HG02938 (cell line): ENCODE measurements around the gene BABAM2.

Source experiments
- ATAC-seq: cut with Tn5 transposase; IDR thresholded peaks from one replicate; pipeline ENCODE4 v1.9.1; 2021; ENCODE audit warnings: mild to moderate bottlenecking, moderate library complexity; ENCODE audit not compliant: unreplicated experiment

The BABAM2 gene

GRCh38 chr2:28058791-28059190 is 168.3 kb downstream of the BABAM2 start:
- ATAC-seq, result no peak

- no peak for ATAC-seq
Measured at GRCh38 chr2:28062867-28063266, 172.3 kb downstream of the BABAM2 start.

- ATAC-seq, result no peak
Measured at GRCh38 chr2:28063492-28063962, 173.0 kb downstream of the BABAM2 start.

- no peak for ATAC-seq
Measured at GRCh38 chr2:28067602-28068001, 177.1 kb downstream of the BABAM2 start.

GRCh38 chr2:28068088-28068487 is 177.6 kb downstream of the BABAM2 start:
- no peak for ATAC-seq

- ATAC-seq, result no peak
Measured at GRCh38 chr2:28068527-28068926, 178.0 kb downstream of the BABAM2 start.

GRCh38 chr2:28071221-28071620 is 180.7 kb downstream of the BABAM2 start:
- no peak for ATAC-seq

- no peak for ATAC-seq
Measured at GRCh38 chr2:28074137-28074536, 183.6 kb downstream of the BABAM2 start.

- no peak for ATAC-seq
Measured at GRCh38 chr2:28080911-28081310, 190.4 kb downstream of the BABAM2 start.

- ATAC-seq, result no peak
Measured at GRCh38 chr2:28082131-28082530, 191.6 kb downstream of the BABAM2 start.

GRCh38 chr2:28083476-28083875 is 192.9 kb downstream of the BABAM2 start:
- no peak for ATAC-seq

- no peak for ATAC-seq
Measured at GRCh38 chr2:28084564-28084963, 194.0 kb downstream of the BABAM2 start.

GRCh38 chr2:28085201-28085600 is 194.7 kb downstream of the BABAM2 start:
- no peak for ATAC-seq

GRCh38 chr2:28086611-28087010 is 196.1 kb downstream of the BABAM2 start:
- ATAC-seq, result no peak

GRCh38 chr2:28088970-28089369 is 198.4 kb downstream of the BABAM2 start:
- ATAC-seq, result no peak

- no peak for ATAC-seq
Measured at GRCh38 chr2:28089486-28089885, 199.0 kb downstream of the BABAM2 start.

- ATAC-seq, result no peak
Measured at GRCh38 chr2:28093308-28093707, 202.8 kb downstream of the BABAM2 start.

- no peak for ATAC-seq
Measured at GRCh38 chr2:28093768-28094167, 203.2 kb downstream of the BABAM2 start.

- no peak for ATAC-seq
Measured at GRCh38 chr2:28094739-28095138, 204.2 kb downstream of the BABAM2 start.

GRCh38 chr2:28095622-28096021 is 205.1 kb downstream of the BABAM2 start:
- no peak for ATAC-seq

- no peak for ATAC-seq
Measured at GRCh38 chr2:28096421-28096820, 205.9 kb downstream of the BABAM2 start.

- ATAC-seq, result no peak
Measured at GRCh38 chr2:28098501-28099225, 208.1 kb downstream of the BABAM2 start.

- ATAC-seq, result no peak
Measured at GRCh38 chr2:28101123-28101522, 210.6 kb downstream of the BABAM2 start.
